AG09309 (cell line): Measurements from ENCODE around the gene TCTN1.

Source experiments
- DNase-seq: peaks from one replicate; pipeline ENCODE4 v3.0.0-alpha.2; 2010; ENCODE audit warnings: low read depth
- H3K4me3 ChIP-seq: 2 replicates; pipeline ENCODE4 v1.5.1; 2011; ENCODE audit warnings: mild to moderate bottlenecking, low read depth, low read length, moderate library complexity; ENCODE audit not compliant: control insufficient read depth
- CTCF ChIP-seq: IDR thresholded peaks from 2 replicates; pipeline ENCODE4 v1.5.1; 2011; ENCODE audit warnings: mild to moderate bottlenecking, low read depth, low read length, inconsistent platforms; ENCODE audit not compliant: insufficient read depth, control insufficient read depth; ENCODE audit errors: missing control alignments

Gene TCTN1

GRCh38 chr12:110656071-110656655, 42.2 kb downstream of the TCTN1 start:
- no peak for DNase-seq
- no peak for TF ChIP-seq CTCF
- H3K4me3 ChIP-seq, result no peak overlapping the region

GRCh38 chr12:110657747-110658146, 43.8 kb downstream of the TCTN1 start:
- no peak for TF ChIP-seq CTCF
- H3K4me3 ChIP-seq, result no peak overlapping the region

GRCh38 chr12:110658242-110658641, 44.3 kb downstream of the TCTN1 start:
- no peak for TF ChIP-seq CTCF
- no peak overlapping the region for H3K4me3 ChIP-seq

More at GRCh38 chr12:110657747-110658146, 43.8 kb downstream of the TCTN1 start:
- no peak for DNase-seq

GRCh38 chr12:110658878-110659277, 44.9 kb downstream of the TCTN1 start:
- no peak for TF ChIP-seq CTCF

More at GRCh38 chr12:110658242-110658641, 44.3 kb downstream of the TCTN1 start:
- DNase-seq, result no peak

GRCh38 chr12:110661337-110661972, 47.5 kb downstream of the TCTN1 start:
- no peak for TF ChIP-seq CTCF
- no peak overlapping the region for H3K4me3 ChIP-seq
- no peak for DNase-seq

More at GRCh38 chr12:110658878-110659277, 44.9 kb downstream of the TCTN1 start:
- no peak overlapping the region for H3K4me3 ChIP-seq
- DNase-seq, result no peak

GRCh38 chr12:110666892-110667291, 53.0 kb downstream of the TCTN1 start:
- TF ChIP-seq CTCF, result no peak
- H3K4me3 ChIP-seq, result no peak overlapping the region
- DNase-seq, result no peak

- no peak for DNase-seq
- no peak overlapping the region for H3K4me3 ChIP-seq
Observed at GRCh38 chr12:110667671-110668070, 53.7 kb downstream of the TCTN1 start.

More at GRCh38 chr12:110667671-110668070, 53.7 kb downstream of the TCTN1 start:
- TF ChIP-seq CTCF, result no peak
